ENCODE measurements around the gene AMBP.

The AMBP gene

GRCh38 chr9:114038724-114039313 lies 39.3 kb downstream of the AMBP start (continued):
- TF ChIP-seq GLIS1 (tag by site-specific recombination; IDR thresholded peaks at IDR 0.05): no peak
- no peak for TF ChIP-seq ZNF18 (tag by site-specific recombination; IDR thresholded peaks at IDR 0.05)
- TF ChIP-seq ZNF623 (tag by site-specific recombination; IDR thresholded peaks at IDR 0.05): no peak
- no peak for TF ChIP-seq ZNF791 (tag by site-specific recombination; IDR thresholded peaks at IDR 0.05)
- TF ChIP-seq ZFP41 (tag by site-specific recombination; IDR thresholded peaks at IDR 0.05; ENCODE audit: borderline replicate concordance): no peak

- H3K27ac ChIP-seq (ENCODE audit: extremely low read depth, low read depth, low read length): no peak overlapping the region
- ChIA-PET CTCF (interaction anchor here (0.8 to 1.5 kb wide), 5 partner anchors 44 to 303 kb away, joined by 3 to 4 read pairs (median 4); no protein-coding TSS in a partner anchor), POLR2A (interaction anchor here (0.5 kb wide), 1 partner anchor 237 kb away, joined by 3 read pairs; no protein-coding TSS in a partner anchor)
- H3K9me3 ChIP-seq (ENCODE audit: control insufficient read depth, insufficient read depth, low read depth, low read length): no peaks in the 10 kb centered on the region
- no peaks in the 10 kb centered on the region for H3K4me1 ChIP-seq (ENCODE audit: control insufficient read depth, insufficient read depth, low read length)
- peaks cover 0 to 40% of the 10 kb centered on the region in 2 experiments; a peak in 2 of 3 replicates for H3K36me3 ChIP-seq (ENCODE audit: control insufficient read depth in 2 of 2, insufficient read depth in 1 of 2, low read length in 2 of 2)
- TF ChIP-seq ZNF645 (tag by site-specific recombination; IDR thresholded peaks at IDR 0.05): no peak
- TF ChIP-seq, protein P1, sequence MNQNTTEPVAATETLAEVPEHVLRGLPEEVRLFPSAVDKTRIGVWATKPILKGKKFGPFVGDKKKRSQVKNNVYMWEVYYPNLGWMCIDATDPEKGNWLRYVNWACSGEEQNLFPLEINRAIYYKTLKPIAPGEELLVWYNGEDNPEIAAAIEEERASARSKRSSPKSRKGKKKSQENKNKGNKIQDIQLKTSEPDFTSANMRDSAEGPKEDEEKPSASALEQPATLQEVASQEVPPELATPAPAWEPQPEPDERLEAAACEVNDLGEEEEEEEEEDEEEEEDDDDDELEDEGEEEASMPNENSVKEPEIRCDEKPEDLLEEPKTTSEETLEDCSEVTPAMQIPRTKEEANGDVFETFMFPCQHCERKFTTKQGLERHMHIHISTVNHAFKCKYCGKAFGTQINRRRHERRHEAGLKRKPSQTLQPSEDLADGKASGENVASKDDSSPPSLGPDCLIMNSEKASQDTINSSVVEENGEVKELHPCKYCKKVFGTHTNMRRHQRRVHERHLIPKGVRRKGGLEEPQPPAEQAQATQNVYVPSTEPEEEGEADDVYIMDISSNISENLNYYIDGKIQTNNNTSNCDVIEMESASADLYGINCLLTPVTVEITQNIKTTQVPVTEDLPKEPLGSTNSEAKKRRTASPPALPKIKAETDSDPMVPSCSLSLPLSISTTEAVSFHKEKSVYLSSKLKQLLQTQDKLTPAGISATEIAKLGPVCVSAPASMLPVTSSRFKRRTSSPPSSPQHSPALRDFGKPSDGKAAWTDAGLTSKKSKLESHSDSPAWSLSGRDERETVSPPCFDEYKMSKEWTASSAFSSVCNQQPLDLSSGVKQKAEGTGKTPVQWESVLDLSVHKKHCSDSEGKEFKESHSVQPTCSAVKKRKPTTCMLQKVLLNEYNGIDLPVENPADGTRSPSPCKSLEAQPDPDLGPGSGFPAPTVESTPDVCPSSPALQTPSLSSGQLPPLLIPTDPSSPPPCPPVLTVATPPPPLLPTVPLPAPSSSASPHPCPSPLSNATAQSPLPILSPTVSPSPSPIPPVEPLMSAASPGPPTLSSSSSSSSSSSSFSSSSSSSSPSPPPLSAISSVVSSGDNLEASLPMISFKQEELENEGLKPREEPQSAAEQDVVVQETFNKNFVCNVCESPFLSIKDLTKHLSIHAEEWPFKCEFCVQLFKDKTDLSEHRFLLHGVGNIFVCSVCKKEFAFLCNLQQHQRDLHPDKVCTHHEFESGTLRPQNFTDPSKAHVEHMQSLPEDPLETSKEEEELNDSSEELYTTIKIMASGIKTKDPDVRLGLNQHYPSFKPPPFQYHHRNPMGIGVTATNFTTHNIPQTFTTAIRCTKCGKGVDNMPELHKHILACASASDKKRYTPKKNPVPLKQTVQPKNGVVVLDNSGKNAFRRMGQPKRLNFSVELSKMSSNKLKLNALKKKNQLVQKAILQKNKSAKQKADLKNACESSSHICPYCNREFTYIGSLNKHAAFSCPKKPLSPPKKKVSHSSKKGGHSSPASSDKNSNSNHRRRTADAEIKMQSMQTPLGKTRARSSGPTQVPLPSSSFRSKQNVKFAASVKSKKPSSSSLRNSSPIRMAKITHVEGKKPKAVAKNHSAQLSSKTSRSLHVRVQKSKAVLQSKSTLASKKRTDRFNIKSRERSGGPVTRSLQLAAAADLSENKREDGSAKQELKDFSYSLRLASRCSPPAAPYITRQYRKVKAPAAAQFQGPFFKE (tag by site-specific recombination; IDR thresholded peaks at IDR 0.05; ENCODE audit: borderline replicate concordance): no peak
- no peak for TF ChIP-seq GLIS2 (tag by site-specific recombination; IDR thresholded peaks at IDR 0.05)
- no peak for TF ChIP-seq ZNF670 (tag by site-specific recombination; IDR thresholded peaks at IDR 0.05; ENCODE audit: low read depth)
- no peak for TF ChIP-seq ZBTB17 (tag by site-specific recombination; IDR thresholded peaks at IDR 0.05)
- no peak for TF ChIP-seq ZNF169 (tag by site-specific recombination; IDR thresholded peaks at IDR 0.05)
- TF ChIP-seq ZBTB49 (tag by site-specific recombination; IDR thresholded peaks at IDR 0.05; ENCODE audit: low read depth): no peak
- no peak for TF ChIP-seq RBAK (tag by site-specific recombination; IDR thresholded peaks at IDR 0.05)
- TF ChIP-seq ZNF621 (tag by site-specific recombination; IDR thresholded peaks at IDR 0.05): no peak
- TF ChIP-seq ZNF274 (IDR thresholded peaks at IDR 0.05; ENCODE audit: low read length): no peak
- no peak for TF ChIP-seq ZNF274 (tag by site-specific recombination; IDR thresholded peaks at IDR 0.05; ENCODE audit: borderline replicate concordance)
- no peak for TF ChIP-seq ZBTB26 (tag by site-specific recombination; optimal IDR thresholded peaks at IDR 0.05)
- TF ChIP-seq, protein P2, sequence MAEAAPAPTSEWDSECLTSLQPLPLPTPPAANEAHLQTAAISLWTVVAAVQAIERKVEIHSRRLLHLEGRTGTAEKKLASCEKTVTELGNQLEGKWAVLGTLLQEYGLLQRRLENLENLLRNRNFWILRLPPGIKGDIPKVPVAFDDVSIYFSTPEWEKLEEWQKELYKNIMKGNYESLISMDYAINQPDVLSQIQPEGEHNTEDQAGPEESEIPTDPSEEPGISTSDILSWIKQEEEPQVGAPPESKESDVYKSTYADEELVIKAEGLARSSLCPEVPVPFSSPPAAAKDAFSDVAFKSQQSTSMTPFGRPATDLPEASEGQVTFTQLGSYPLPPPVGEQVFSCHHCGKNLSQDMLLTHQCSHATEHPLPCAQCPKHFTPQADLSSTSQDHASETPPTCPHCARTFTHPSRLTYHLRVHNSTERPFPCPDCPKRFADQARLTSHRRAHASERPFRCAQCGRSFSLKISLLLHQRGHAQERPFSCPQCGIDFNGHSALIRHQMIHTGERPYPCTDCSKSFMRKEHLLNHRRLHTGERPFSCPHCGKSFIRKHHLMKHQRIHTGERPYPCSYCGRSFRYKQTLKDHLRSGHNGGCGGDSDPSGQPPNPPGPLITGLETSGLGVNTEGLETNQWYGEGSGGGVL (tag by site-specific recombination; IDR thresholded peaks at IDR 0.05): no peak
- no peak for TF ChIP-seq ZNF677 (tag by site-specific recombination; IDR thresholded peaks at IDR 0.05)
- no peak for TF ChIP-seq ZNF768 (tag by site-specific recombination; IDR thresholded peaks at IDR 0.05)
- TF ChIP-seq BCL11B (tag by site-specific recombination; IDR thresholded peaks at IDR 0.05; ENCODE audit: low read depth): no peak
- H3K4me3 ChIP-seq (ENCODE audit: low read depth, low read length): no peak overlapping the region
Measured at GRCh38 chr9:114037961-114038723, 40.0 kb downstream of the AMBP start.
